SK-MEL-5 (cell line): ENCODE data around the gene MTHFR. TPM values are rescaled to one million over a fixed set of nuclear protein-coding genes. Genes with fewer than 3 reads are reported as not detected.

ENCODE experiments used
- DNase-seq: peaks from one replicate; pipeline ENCODE4 v3.0.0-alpha.2; 2016; ENCODE audit warnings: low read depth, low spot score
- in situ Hi-C: cut with HindIII; loops from 2 replicates; pipeline ENCODE4 v1.10.0; 2016; ENCODE audit warnings: low sequenced_read_pairs, high pct_unique_total_duplicates, low pct_unique_long_range_greater_than_20kb
- total RNA-seq: library from RNA; depleted of rRNA; stranded (reverse); fragments of >200 nt; shearing (Covaris generic); gene quantifications from 2 replicates; pipeline ENCODE4 v1.2.3, GENCODE V29; 2014

The MTHFR gene
- total RNA-seq, 1 experiment from 2014 or later, result 15.2 TPM

DNA sequence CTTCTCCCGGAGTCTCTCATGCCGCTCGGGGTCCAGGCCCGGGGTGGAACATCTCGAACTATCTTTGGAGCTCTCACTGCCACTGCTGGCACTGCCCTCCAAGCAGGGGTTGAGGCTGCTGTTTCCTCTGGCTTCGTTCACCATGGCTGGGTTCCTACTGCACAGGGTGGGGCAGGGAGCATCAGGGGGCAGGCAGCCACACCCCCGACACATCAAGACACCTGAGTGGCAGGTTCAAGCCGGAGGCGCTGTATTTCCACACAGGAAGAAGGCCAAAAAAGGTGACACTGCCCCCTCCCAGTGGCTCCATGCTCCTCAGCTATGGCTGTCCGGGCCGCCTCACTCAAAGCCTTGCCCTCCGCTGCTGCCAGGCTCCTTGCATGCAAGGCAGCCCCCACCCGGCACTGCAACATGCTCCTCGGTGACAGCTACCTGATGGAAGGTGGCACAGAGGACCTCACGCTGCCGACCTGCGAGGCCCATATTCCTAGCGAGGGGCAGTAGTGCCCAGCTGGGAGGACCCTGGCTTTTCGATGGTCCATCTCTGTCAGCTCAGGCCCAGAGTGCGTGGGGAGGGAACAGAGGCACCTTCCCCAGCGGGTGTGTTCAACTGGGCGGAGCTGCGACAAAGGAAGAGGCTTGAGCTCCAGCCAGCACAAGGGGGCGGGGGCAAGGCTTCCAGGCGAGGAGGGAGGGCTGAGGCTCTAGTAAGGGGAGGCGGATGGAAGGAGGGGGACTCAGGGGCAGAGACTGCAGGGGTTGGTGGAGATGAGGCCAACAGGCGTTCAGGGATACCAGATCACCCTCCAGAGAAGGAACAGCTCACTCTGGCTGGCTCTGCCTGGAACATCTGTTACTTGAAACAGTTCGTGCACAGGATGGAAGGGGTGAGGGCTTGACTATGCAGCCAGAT is 2.5 kb downstream of the MTHFR start:
- in situ Hi-C loops, result no loop called here
- peak; percentile 61 for DNase-seq

DNA sequence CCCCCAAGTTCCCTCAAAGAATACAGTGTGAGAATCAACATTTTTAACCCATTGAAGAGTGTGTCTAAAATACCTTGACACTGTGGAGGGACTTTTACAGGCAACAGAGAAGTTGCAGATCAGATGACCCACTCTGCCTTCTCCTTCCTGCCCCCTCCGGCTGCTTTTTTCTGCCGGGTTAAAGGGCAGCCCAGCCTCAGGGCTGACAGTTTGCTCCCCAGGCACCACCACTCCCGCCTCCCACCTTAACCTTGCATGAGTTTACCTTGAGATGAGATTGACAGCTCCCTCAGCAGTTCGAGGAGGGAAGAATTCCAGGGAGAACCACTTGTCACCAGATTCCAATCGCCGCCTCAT is 3.2 kb downstream of the MTHFR start:
- in situ Hi-C loops, result no loop called here
- DNase-seq, result no peak

DNA sequence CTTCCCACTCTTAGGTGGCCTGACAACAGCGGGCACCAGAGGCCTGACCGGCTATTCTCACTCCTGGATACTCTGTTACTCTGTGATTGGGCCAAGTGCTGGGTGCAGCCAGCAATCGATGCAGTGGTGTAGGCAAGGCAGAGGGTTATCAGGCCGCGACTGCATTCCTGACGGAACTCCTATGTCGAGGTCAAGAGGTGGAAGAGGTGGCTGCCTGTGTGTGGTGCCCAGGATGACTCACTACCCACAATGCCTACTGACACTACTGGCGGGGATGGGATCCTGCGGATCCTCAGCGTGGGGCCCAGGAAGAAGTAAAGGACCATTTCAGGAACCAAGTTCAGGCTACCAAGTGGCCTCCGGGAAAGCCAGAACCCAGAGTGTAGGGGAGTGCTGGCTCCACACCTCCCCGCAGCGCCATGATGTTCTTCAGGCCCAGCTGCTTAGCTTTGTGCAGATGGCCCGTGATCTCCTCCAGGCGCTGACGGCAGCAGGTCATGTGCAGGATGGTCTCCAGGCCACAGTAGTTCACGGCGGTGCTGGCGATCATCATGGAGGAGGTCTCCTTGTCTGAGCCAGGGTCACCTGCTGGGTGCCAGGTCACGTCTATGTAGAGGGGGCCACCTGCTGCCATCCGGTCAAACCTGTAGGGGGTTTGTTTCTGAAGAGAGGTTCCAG is 4.9 kb downstream of the MTHFR start:
- in situ Hi-C loops, result no loop called here
- no peak for DNase-seq

DNA sequence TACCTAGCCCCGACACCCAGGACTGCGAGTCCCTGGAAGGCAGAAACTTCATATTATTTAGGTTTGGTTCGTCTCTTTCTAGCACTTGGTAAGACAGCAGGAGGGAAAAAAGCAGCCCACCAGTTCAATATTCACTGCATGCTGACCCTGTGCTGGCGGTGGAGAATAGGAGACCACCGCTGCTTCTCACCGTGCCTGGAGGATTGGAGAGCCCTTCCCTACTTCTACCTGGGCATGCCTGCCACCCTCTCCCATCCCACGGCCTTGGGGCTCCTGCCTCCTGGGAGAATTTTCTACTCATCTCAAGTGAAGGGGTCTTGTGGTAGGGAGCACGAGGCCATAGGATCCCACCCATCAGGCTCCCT is 5.4 kb downstream of the MTHFR start:
- in situ Hi-C loops, result no loop called here
- DNase-seq, result no peak

DNA sequence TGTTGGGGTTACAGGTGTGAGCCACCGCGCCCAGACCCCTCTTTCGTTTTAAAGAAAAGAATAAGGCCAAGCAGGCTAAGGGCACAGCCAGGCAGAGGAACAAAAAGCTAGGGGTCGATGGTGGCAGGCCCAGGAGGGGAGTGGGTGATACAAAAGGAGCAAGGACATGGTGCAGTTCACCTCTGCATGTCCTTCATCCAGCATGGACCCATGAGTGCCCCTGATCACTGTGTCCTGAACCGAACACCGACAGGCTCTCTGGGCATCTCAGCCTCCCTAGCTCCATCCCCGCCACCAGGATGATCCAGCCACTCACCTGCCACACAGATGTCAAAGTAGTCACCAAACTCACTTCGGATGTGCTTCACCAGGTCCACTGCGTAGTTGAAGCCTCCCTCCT is 5.9 kb downstream of the MTHFR start:
- in situ Hi-C loops, result no loop called here
- no peak for DNase-seq

DNA sequence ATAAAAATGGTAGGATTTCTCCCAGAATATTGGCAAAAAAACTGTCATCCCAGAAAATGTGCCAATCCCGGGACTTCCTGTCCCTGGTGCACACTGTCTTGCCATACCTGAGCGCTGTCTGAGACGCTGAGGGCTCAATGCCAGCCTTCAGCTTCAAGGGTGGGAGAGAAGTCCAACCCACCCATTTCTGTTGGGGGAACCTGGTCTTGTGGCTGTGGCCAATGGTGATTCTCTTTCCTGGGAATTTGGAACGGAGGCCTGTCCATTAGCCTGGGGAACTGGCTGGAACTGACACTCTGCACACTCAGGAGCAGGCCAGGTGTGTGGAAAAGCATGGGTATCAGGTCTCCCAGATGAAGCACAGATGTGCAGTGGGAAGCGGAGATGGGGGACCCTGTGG is 6.7 kb downstream of the MTHFR start:
- DNase-seq, result no peak
- in situ Hi-C loops, result no loop called here

DNA sequence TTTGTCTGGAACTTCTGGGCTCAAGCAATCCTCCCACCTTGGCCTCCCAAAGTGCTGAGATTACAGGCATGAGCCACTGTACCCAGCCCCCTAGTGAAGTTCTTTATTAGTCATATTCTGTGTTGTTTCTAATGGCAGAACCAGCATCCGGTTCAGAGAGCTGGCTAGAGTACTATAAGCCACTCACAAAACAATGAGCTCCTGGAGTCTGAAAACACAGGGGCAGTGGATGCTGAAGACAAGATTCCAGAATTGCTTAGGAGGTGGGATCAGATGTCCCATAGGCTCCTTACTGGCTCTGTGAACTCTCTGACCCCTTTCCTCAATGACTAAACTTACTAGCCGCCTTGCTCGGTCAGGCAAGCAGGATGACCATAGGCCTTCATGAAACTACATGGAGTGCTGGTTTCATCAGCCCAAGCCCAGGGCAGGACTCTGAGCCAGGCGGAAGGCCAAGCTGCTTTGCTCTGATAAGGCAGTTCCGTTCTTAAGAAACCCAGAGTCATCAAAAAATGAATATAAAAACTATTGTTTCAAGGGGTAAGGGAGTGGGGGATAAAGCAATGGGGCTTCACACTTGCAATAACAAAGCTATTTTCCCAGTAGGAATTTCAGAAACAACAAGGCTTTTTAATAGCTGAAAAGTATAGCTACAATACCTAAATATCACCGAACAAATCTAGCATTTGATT is 8.1 kb downstream of the MTHFR start:
- in situ Hi-C loops, result no loop called here
- DNase-seq, result no peak

DNA sequence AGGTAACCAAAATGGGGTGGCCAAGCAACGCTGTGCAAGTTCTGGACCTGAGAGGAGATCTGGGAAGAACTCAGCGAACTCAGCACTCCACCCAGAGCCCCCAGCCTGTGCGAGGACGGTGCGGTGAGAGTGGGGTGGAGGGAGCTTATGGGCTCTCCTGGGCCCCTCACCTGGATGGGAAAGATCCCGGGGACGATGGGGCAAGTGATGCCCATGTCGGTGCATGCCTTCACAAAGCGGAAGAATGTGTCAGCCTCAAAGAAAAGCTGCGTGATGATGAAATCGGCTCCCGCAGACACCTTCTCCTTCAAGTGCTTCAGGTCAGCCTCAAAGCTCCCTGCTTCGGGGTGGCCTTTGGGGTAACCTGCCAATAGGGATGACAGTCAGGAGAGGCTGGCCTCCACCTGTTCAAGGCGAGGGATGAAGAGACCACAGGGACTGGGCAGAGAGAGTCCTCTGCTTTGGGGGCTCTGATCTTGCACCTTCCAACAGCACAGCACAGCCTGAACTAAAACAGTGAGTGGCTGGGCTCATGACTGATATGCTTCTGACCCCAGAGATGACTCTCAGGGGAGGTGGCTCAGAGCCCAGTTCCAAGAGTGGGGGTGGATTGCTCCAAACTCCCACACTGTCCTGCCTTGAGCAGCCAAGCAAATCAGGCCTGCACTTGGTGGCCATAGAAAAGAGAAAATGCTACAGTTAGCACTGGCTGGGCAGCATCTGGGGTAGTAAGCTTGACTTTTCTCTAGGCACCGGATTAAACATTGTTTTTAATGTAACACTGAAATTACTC is 9.5 kb downstream of the MTHFR start:
- in situ Hi-C loops, result no loop called here
- no peak for DNase-seq

DNA sequence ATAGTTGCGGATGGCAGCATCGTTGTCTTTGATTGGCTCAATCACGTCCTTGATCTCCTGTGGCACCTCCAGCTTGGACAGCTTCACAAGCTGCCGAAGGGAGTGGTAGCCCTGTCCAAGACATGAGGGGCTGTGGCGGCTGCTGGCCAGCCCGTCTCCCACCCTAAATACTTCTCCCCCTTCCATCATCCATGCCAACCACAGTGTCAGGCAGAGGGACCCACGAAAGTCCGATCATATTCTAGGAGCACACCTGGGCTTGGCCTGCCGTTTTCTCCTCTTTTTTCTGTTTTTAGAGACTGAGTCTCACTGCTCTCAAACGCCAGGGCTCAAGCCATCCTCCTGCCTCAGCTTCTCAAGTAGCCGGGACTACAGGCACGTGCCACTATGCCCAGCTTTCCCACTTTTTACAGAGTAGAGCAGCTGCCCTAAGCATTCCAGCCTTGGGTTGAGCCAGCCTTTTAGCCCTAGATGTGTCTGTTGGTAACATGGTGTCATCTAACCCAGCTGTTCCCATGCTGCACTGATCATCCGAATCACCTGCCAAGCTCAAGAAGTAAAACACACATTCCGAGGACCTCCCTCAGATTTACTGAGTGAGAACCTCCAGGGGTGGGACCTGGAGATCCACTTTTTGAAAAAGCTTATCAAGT is 10.4 kb downstream of the MTHFR start:
- DNase-seq, result no peak
- in situ Hi-C loops, result no loop called here

DNA sequence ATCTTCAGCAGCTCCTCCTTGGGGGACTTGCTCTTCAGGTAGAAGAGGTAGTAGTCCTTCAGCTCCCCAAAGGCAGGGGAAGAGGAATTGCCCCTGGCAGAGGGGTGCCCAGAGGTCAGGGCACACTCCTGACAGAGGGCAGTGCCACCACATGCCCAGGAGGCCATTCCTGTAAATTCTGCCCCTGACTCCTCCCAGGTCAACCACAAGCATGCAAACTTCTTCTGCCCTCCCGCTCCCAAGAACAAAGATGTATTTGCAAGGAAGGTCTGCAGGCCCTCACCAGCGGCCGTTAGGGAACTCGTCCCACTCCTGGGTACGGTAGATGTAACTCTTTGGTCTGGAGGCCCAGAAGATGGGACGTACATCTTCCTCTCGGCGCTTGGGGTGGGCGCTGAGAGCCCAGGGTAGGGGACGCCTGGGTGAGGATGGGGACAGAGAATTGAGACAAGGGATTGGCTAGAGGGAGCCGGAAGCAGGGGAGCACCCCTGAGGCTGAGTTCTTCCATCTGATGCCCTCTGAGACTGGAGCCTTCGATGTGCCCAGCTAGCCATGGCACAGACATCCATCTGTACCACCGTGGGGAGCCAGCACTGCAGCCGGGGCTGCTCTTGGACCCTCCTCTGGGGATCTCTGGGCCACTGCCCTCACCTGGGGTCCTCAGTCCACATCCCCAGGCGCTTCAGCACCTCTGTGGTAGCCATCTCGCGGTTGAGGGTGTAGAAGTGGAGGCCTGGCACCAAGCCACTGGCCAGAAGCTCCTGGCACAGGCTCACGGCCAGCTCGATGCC is 11.1 kb downstream of the MTHFR start:
- DNase-seq, result no peak
- in situ Hi-C loops, result no loop called here

DNA sequence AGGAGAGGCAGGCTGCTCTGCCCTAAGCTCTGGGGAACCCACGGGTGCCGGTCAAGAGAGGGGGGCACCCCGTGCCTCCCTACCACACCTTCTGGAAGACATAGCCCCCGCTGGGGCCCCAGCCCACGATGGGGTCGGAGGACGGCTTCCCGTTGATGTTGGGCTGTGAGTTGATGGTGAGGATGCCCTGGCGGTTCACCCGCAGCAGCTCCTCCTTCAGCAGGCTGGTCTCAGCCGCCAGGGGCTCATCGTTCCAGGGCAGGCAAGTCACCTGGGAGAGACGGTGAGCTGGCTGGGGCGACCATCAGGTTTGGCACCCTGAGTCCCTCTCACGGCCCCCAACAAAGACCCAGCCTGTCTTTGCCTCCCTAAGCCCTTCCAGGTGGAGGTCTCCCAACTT is 11.9 kb downstream of the MTHFR start:
- in situ Hi-C loops, result no loop called here
- DNase-seq, result no peak

DNA sequence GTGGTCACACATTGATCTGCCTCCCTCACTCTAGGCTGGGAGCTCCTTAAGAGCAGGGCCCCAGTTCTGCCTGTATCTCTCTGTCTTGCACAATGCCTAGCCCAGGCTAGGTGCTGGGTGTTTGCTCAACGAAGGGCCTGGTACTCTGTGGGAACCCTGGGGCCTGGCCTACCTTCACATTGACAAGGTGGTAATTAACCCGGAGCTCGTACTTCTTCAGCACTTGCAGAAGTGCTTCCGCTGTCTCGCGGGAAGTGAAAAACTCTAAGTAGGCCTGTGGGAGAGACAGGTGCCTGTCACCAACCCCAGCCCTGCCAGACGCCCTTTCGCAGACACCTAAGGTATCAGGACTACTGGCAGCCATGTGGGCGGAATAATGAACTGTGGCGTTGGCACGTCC is 13.7 kb downstream of the MTHFR start:
- DNase-seq, result no peak
- in situ Hi-C loops, result no loop called here

DNA sequence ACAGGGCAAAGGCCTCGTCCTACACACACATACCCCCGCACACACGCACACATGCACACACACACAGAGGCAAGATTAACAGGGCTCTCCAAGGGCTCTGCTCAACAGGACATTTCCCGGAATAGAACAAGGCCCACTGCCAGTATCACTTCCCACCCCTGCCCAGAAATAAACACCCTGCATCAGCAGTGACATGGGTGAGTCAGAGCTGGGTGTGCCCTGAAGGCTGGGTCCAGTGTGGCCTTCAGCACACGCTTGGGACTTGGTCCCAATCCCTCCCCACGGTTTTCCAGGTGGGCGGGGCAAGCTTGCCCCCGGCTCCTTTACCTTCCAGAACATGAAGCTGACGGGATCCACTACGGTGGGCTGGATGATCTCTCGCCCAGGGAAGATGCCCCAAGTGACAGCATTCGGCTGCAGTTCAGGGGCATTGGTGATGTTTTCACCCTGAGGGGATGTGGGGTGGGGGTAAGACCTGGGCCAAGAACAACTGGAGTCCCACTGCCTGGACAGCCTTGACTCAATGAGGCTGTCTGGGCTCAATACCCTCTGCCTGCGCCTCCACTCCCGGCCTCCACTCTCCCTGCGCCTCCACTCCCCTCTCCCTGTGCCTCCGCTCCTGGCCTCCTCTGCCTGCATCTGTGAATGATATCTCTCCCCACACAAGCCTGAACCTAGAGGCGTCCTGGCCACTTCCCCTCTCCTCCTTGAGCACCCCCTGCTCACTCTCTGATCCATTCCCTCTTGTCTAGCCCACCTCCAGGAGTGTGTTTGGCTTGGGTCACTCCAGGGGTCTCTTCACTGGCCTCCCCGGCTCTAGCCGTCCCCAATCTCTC is 14.7 kb downstream of the MTHFR start:
- in situ Hi-C loops, result no loop called here
- DNase-seq, result no peak

DNA sequence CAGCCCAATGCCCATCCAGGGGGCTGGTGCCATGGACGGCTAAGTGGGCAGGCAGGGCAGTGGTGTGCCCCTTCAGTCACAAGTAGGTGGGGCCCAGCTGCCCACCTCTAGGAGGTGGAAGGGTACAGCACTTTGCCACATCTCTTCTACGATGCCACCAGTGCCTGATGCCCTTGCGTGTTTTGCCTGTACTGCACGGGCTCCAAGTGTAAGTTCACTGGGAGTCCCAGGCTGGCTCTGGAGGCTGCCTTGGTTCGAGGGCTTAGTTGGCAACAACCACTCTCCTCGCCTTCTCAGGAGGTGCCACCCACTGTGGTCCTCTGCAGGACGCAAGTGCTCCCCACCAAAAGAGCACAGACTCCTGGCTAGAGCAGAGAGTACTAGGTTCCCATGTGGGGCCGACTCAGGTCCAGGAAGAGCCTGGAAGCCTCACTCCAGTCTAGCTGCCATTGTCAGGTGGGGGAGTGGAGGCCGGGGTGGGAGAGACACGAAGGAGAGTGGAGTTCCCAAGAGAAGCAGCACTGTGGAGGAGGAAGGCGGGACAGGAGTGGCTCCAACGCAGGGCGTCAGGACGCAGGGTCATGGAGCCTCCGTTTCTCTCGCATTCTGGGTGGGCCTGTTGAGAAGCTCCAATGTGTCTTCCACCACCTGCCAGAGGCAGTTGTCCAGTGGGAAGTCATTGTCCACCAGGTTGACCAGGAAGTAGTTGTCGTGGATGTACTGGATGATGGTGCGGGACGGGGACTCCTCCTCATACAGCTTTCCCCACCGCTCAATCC is 15.5 kb downstream of the MTHFR start:
- DNase-seq, result no peak
- in situ Hi-C loops, result no loop called here
